GM19455 (cell line): Measurements from ENCODE around the gene CAB39.

Experiments
- ATAC-seq: cut with Tn5 transposase; IDR thresholded peaks from one replicate; pipeline ENCODE4 v1.9.1; 2021; ENCODE audit not compliant: unreplicated experiment

CAB39 gene

GRCh38 chr2:230815088-230815487, 102.4 kb downstream of the CAB39 start:
- no peak for ATAC-seq

- ATAC-seq, result no peak
Measured at GRCh38 chr2:230816735-230817134, 104.1 kb downstream of the CAB39 start.

GRCh38 chr2:230819433-230819832, 106.8 kb downstream of the CAB39 start:
- ATAC-seq, result no peak

GRCh38 chr2:230821261-230821990, 108.8 kb downstream of the CAB39 start:
- ATAC-seq, result no peak

GRCh38 chr2:230821991-230822520, 109.4 kb downstream of the CAB39 start:
- ATAC-seq, result no peak

- no peak for ATAC-seq
Measured at GRCh38 chr2:230823264-230823964, 110.8 kb downstream of the CAB39 start.

GRCh38 chr2:230824406-230824978, 111.8 kb downstream of the CAB39 start:
- ATAC-seq, result no peak

- no peak for ATAC-seq
Measured at GRCh38 chr2:230825354-230825753, 112.7 kb downstream of the CAB39 start.

GRCh38 chr2:230827774-230828271, 115.2 kb downstream of the CAB39 start:
- no peak for ATAC-seq

GRCh38 chr2:230828272-230828961, 115.8 kb downstream of the CAB39 start:
- no peak for ATAC-seq

GRCh38 chr2:230829293-230829692, 116.7 kb downstream of the CAB39 start:
- no peak for ATAC-seq

- ATAC-seq, result no peak
Measured at GRCh38 chr2:230829959-230830358, 117.3 kb downstream of the CAB39 start.

- no peak for ATAC-seq
Measured at GRCh38 chr2:230830428-230830827, 117.8 kb downstream of the CAB39 start.

GRCh38 chr2:230840301-230840700, 127.7 kb downstream of the CAB39 start:
- no peak for ATAC-seq

GRCh38 chr2:230842473-230842872, 129.8 kb downstream of the CAB39 start:
- no peak for ATAC-seq

GRCh38 chr2:230843132-230843531, 130.5 kb downstream of the CAB39 start:
- ATAC-seq, result no peak

GRCh38 chr2:230846360-230846759, 133.7 kb downstream of the CAB39 start:
- ATAC-seq, result no peak

GRCh38 chr2:230847883-230848388, 135.3 kb downstream of the CAB39 start:
- ATAC-seq, result peak; percentile 88

- ATAC-seq, result no peak
Measured at GRCh38 chr2:230849633-230850357, 137.2 kb downstream of the CAB39 start.

GRCh38 chr2:230850358-230850658, 137.7 kb downstream of the CAB39 start:
- ATAC-seq, result no peak
